HepG2 (cell line): Measurements from ENCODE around the gene CBLC.

Source experiments
- ELF4 ChIP-seq: sonication (generic); formaldehyde crosslinking; IDR thresholded peaks from 2 replicates; pipeline ENCODE4 v1.5.0; 2020; ENCODE audit warnings: missing genetic modification reagents, mild to moderate bottlenecking, moderate library complexity, borderline replicate concordance
- JUND ChIP-seq: sonication (generic); formaldehyde crosslinking; IDR thresholded peaks from 2 replicates; pipeline ENCODE4 v1.8.0; 2022; ENCODE audit warnings: mild to moderate bottlenecking, missing genetic modification reagents
- MXI1 ChIP-seq: IDR thresholded peaks from 3 replicates; pipeline ENCODE4 v1.6.1; 2012; ENCODE audit warnings: low read depth, low read length, inconsistent platforms, borderline replicate concordance
- NPAS2 ChIP-seq: sonication (generic); formaldehyde crosslinking; IDR thresholded peaks from 2 replicates; pipeline ENCODE4 v1.8.0; 2022; ENCODE audit warnings: mild to moderate bottlenecking, missing genetic modification reagents, borderline replicate concordance
- POLR2AphosphoS2 ChIP-seq: IDR thresholded peaks from 2 replicates; pipeline ENCODE4 v1.6.1; 2011; ENCODE audit warnings: low read depth, low read length, improper control_type of control experiment
- RFX5 ChIP-seq: IDR thresholded peaks from 2 replicates; pipeline ENCODE4 v1.6.1; 2011; ENCODE audit warnings: low read depth, low read length, improper control_type of control experiment
- TAF1 ChIP-seq: sonication (generic); formaldehyde crosslinking; IDR thresholded peaks from 2 replicates; pipeline ENCODE4 v1.4.0; 2020; ENCODE audit warnings: missing genetic modification reagents
- ZFP41 ChIP-seq: sonication (generic); formaldehyde crosslinking; IDR thresholded peaks from 2 replicates; pipeline ENCODE4 v1.4.0; 2020; ENCODE audit warnings: mild to moderate bottlenecking, missing genetic modification reagents, borderline replicate concordance
- ZNF367 ChIP-seq: sonication (generic); formaldehyde crosslinking; IDR thresholded peaks from 2 replicates; pipeline ENCODE4 v1.4.0; 2020; ENCODE audit warnings: missing genetic modification reagents, borderline replicate concordance
- TF ChIP-seq, protein P1 (sequence below): sonication (generic); formaldehyde crosslinking; IDR thresholded peaks from 2 replicates; pipeline ENCODE4 v1.5.0; 2020; ENCODE audit warnings: mild to moderate bottlenecking, missing genetic modification reagents, moderate library complexity
- TF ChIP-seq, protein P2 (sequence below): sonication (generic); formaldehyde crosslinking; IDR thresholded peaks from 2 replicates; pipeline ENCODE4 v1.9.0; 2022; ENCODE audit warnings: low read depth, missing genetic modification reagents
- TF ChIP-seq, protein P3 (sequence below): sonication (generic); formaldehyde crosslinking; IDR thresholded peaks from 2 replicates; pipeline ENCODE4 v1.5.1; 2020; ENCODE audit warnings: mild to moderate bottlenecking, moderate library complexity, missing genetic modification reagents

DNA sequence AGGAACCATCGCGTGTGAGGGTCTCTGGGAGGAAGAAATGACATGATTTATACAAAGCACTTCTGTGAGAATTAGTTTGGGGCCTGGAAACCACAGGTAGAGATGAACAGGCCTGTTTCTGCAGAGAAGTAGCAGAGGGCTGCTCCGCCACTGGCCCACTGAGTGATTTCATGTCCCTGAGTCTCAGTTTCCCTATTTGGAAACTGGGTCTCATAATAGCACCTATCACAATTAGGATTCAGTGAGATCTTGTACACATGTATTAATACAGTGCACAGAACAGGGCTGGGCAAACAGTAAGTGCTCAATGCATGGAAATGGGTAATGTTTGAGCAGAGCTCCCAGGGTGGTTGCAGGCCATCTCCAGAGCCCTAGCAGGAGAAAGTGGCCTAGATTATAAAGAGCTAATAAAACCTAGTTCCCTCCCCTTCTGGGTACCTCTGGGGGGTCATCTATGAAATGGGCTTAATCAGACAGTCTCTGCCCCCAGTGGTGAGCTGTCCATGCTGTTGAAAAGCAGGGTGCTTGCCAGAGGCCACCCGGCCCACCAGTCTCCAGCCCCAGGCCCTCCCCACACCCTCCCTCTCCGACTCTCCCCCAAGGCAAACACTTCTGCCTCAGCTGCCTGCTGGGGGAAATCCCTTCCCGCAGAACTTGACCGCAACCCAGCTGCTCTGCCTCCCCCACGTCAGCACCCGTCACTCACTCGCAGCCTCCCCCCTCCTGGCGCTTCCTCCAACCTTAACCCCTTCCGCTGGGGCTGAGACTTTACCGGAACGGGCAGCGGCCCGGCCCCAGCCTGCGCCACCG lies 24.7 kb upstream of the CBLC start:
- TF ChIP-seq ZFP41 (no peak), ZNF367 (CRISPR knock-in tag) (no peak), NPAS2 (CRISPR knock-in tag) (no peak), POLR2AphosphoS2 (no peak), MXI1 (no peak), TAF1 (no peak), RFX5 (no peak), ELF4 (CRISPR knock-in tag) (no peak), JUND (CRISPR knock-in tag) (no peak)
- TF ChIP-seq, protein P1, sequence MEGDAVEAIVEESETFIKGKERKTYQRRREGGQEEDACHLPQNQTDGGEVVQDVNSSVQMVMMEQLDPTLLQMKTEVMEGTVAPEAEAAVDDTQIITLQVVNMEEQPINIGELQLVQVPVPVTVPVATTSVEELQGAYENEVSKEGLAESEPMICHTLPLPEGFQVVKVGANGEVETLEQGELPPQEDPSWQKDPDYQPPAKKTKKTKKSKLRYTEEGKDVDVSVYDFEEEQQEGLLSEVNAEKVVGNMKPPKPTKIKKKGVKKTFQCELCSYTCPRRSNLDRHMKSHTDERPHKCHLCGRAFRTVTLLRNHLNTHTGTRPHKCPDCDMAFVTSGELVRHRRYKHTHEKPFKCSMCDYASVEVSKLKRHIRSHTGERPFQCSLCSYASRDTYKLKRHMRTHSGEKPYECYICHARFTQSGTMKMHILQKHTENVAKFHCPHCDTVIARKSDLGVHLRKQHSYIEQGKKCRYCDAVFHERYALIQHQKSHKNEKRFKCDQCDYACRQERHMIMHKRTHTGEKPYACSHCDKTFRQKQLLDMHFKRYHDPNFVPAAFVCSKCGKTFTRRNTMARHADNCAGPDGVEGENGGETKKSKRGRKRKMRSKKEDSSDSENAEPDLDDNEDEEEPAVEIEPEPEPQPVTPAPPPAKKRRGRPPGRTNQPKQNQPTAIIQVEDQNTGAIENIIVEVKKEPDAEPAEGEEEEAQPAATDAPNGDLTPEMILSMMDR (CRISPR knock-in tag): no peak
- TF ChIP-seq, protein P2, sequence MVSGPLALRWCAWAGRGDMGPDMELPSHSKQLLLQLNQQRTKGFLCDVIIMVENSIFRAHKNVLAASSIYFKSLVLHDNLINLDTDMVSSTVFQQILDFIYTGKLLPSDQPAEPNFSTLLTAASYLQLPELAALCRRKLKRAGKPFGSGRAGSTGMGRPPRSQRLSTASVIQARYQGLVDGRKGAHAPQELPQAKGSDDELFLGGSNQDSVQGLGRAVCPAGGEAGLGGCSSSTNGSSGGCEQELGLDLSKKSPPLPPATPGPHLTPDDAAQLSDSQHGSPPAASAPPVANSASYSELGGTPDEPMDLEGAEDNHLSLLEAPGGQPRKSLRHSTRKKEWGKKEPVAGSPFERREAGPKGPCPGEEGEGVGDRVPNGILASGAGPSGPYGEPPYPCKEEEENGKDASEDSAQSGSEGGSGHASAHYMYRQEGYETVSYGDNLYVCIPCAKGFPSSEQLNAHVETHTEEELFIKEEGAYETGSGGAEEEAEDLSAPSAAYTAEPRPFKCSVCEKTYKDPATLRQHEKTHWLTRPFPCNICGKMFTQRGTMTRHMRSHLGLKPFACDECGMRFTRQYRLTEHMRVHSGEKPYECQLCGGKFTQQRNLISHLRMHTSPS (CRISPR knock-in tag): no peak
- TF ChIP-seq, protein P3, sequence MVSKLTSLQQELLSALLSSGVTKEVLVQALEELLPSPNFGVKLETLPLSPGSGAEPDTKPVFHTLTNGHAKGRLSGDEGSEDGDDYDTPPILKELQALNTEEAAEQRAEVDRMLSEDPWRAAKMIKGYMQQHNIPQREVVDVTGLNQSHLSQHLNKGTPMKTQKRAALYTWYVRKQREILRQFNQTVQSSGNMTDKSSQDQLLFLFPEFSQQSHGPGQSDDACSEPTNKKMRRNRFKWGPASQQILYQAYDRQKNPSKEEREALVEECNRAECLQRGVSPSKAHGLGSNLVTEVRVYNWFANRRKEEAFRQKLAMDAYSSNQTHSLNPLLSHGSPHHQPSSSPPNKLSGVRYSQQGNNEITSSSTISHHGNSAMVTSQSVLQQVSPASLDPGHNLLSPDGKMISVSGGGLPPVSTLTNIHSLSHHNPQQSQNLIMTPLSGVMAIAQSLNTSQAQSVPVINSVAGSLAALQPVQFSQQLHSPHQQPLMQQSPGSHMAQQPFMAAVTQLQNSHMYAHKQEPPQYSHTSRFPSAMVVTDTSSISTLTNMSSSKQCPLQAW (CRISPR knock-in tag): no peak
